Heart left ventricle (tissue), 16 donors: ENCODE data around the gene ZNF491. TPM values are rescaled to one million over a fixed set of nuclear protein-coding genes. Genes with fewer than 3 reads are reported as not detected.

ENCODE experiments used
- ATAC-seq, 4 donors: fragments of 200-7000 bp; cut with Tn5 transposase; one replicate each; pipeline ENCODE4 v1.9.1; 2020 to 2022; ENCODE audit warnings: moderate library complexity in 4 of 4, mild to moderate bottlenecking in 3 of 4, moderate number of reproducible peaks in 1 of 4
- DNase-seq, 5 donors: peaks; one replicate each; pipeline ENCODE4 v3.0.0-alpha.2; 2020
- H3K27ac ChIP-seq, 12 donors: fragments of 200-600 bp; sonication (generic) in 4 of 12; one replicate each; pipeline versions ENCODE4 v1.5.0 to v1.8.0; 2016 to 2022; ENCODE audit warnings: mild to moderate bottlenecking in 2 of 12
- H3K27me3 ChIP-seq, 9 donors: fragments of 200-600 bp; sonication (generic) in 2 of 9; one replicate each; pipeline versions ENCODE4 v1.5.1 to v1.8.0; 2016 to 2022; ENCODE audit warnings: mild to moderate bottlenecking in 3 of 9
- H3K36me3 ChIP-seq, 9 donors: fragments of 200-600 bp; sonication (generic) in 2 of 9; one replicate each; pipeline versions ENCODE4 v1.5.0 to v1.8.0; 2018 to 2022; ENCODE audit warnings: mild to moderate bottlenecking in 2 of 9
- H3K4me1 ChIP-seq, 12 donors: fragments of 200-600 bp; sonication (generic) in 4 of 12; one replicate each; pipeline versions ENCODE4 v1.5.0 to v1.8.0; 2016 to 2022; ENCODE audit warnings: mild to moderate bottlenecking in 3 of 12
- H3K4me3 ChIP-seq, 12 donors: fragments of 200-600 bp; sonication (generic) in 4 of 12; one replicate each; pipeline versions ENCODE4 v1.5.0 to v1.8.0; 2017 to 2022; ENCODE audit warnings: mild to moderate bottlenecking in 9 of 12, moderate library complexity in 4 of 12
- H3K9me3 ChIP-seq, 12 donors: fragments of 200-600 bp; sonication (generic) in 4 of 12; one replicate each; pipeline versions ENCODE4 v1.5.0 to v1.8.0; 2016 to 2022; ENCODE audit warnings: mild to moderate bottlenecking in 1 of 12
- CTCF ChIP-seq, 12 donors: fragments of 200-600 bp; sonication (generic) in 4 of 12; IDR thresholded peaks; one replicate each; pipeline versions ENCODE4 v1.5.0 to v1.8.0; 2018 to 2022; ENCODE audit warnings: antibody characterized with exemption in 12 of 12, mild to moderate bottlenecking in 5 of 12
- POLR2A ChIP-seq, 2 donors: fragments of 450-650 bp; IDR thresholded peaks; one replicate each; pipeline ENCODE4 v1.6.1; 2017; ENCODE audit warnings: antibody characterized with exemption in 2 of 2, mild to moderate bottlenecking in 2 of 2, moderate library complexity in 2 of 2
- WGBS, 4 donors: extraction: QIAGEN DNeasy Blood & Tissue Kit in 2 of 4; methylation state at CpG; one replicate each; pipeline versions ENCODE4 v1.1.5 to v1.1.7; 2013 to 2018; 5-methylcytosine and 5-hydroxymethylcytosine counted together
- intact Hi-C, 10 donors: fragments of 100-400 bp; cut with DNase I; formaldehyde crosslinking; loops; one replicate each; pipeline versions ENCODE4 v1.11.1 to v1.14.2; 2022
- polyA plus RNA-seq, 2 donors: library from polyadenylated mRNA; stranded (reverse); fragments of 200-250 nt; gene quantifications; one replicate each; pipeline ENCODE4 v1.2.3, GENCODE V29; 2013
- total RNA-seq, 9 donors: library from RNA; depleted of rRNA in 2 of 9; stranded (reverse); fragments of >200 nt in 2 of 9; fragmentation: NEBNext Ultra II Directional in 3 of 9; extraction: Animal tissue kit (Norgen Biotek cat#: 25700) in 3 of 9; gene quantifications; one replicate each; pipeline versions ENCODE4 v1.1.0 to v1.2.4, GENCODE V29; 2016 to 2023
- donor health status: ischemic (EF 13 %, LVEDD 7.1; RV severe dilation, severe dysfunction).
- donor health status: healthy with polysubstance abuse.
- donor health status: DM: no; HTN: yes; CAD: no.
- donor health status: DM: no; HTN: no; CAD: no.
- donor health status: ischemic (EF 25% LVEDD 6.9; RV normal size, moderate dysfunction).
- donor health status: ischemic (EF 25% LVEDD 5.7; RV mildly dilated, moderate dysfunction).
- donor health status: healthy.
- donor health status: DM: yes; HTN: yes; CAD: no.
- donor health status: ischemic (EF 35%, LVEDD 5.7; RV mildly dilated, moderate dysfunction).
- donor health status: nonischemic (EF 11% LVEDD 7.7; RV severe dilation, severe dysfunction).
- donor health status: DM: yes; HTN: yes; CAD: no.
- donor health status: PGD.
- donor health status: ischemic (EF 29% LVEDD 5.4; RV normal size, mild dysfunction).
- donor health status: nonischemic (EF 23%, LVEDD 6.1; RV moderate dilation, normal function).

The ZNF491 gene
- total and polyA plus RNA-seq, 11 donors = 0.91 to 3.4 (median 2.5) TPM

- ATAC-seq (no peak), DNase-seq (no peak)
- TF ChIP-seq CTCF (IDR thresholded peaks at IDR 0.05) (no peak), POLR2A (IDR thresholded peaks at IDR 0.05) (no peak)
- no peaks in the 10 kb centered on the region for H3K36me3 ChIP-seq
- no peak overlapping the region for H3K4me3 ChIP-seq
- no peak overlapping the region for H3K27ac ChIP-seq
- H3K27me3 ChIP-seq = peaks cover 0 to 6% (median 0%) of the 10 kb centered on the region in 9 donors
- H3K4me1 ChIP-seq = peaks cover 0 to 18% (median 9%) of the 10 kb centered on the region in 12 donors
- H3K9me3 ChIP-seq = peaks cover 0 to 13% (median 0%) of the 10 kb centered on the region in 12 donors
- 89 to 100% (median 92%) methylated on average over 1 of the region's 1 CpG for WGBS, 4 donors
- intact Hi-C loops = loop anchor here in 2 of 10 donors (10.0 kb wide), 1 partner anchor 69 kb away; no protein-coding TSS in a partner anchor
Measured at GRCh38 chr19:11763611-11764010, 34.7 kb upstream of the ZNF491 start.

GRCh38 chr19:11766597-11767591 lies 31.4 kb upstream of the ZNF491 start, which contains the start of gene ZNF441:
TSS of gene ZNF441 (plus strand) at chr19:11767000. CDS start at chr19:11767194, 194 bp downstream.
- peak in 1 of 12 donors; percentile 6 for TF ChIP-seq CTCF (IDR thresholded peaks at IDR 0.05)
- peak in 1 of 2 donors; percentile 92 for TF ChIP-seq POLR2A (IDR thresholded peaks at IDR 0.05)
- intact Hi-C loops = loop anchor here in 6 of 10 donors (1.0 to 10.0 kb wide), 5 partner anchors 28 to 75 kb away; partner anchors contain the start of gene ZNF823 (in 3 of the 6)
- H3K36me3 ChIP-seq = no peaks in the 10 kb centered on the region
- 0 to 1% (median 0%) methylated on average over 36 to 61 of the region's 61 CpGs for WGBS, 4 donors
- H3K27me3 ChIP-seq = no peaks in the 10 kb centered on the region
- peaks cover 0 to 22% (median 12%) of the 10 kb centered on the region in 12 donors for H3K4me1 ChIP-seq
- peak within 1 kb of the TSS; percentile 67 to 97 (median 93) for H3K27ac ChIP-seq
- DNase-seq = peak; percentile 97 to 98 (median 98)
- peak within 1 kb of the TSS; percentile 58 to 97 (median 86) for H3K4me3 ChIP-seq
- H3K9me3 ChIP-seq = peaks cover 0 to 39% (median 2%) of the 10 kb centered on the region in 12 donors
- peak; percentile 99 to 100 (median 100) for ATAC-seq

GRCh38 chr19:11767633-11768133 lies 30.6 kb upstream of the ZNF491 start:
- TF ChIP-seq CTCF (IDR thresholded peaks at IDR 0.05) = no peak
- TF ChIP-seq POLR2A (IDR thresholded peaks at IDR 0.05) = no peak
- Histone ChIP-seq H3K27ac (peak overlapping the region; percentile 67 to 97 (median 93)), H3K27me3 (no peaks in the 10 kb centered on the region), H3K36me3 (peaks cover 0 to 4% (median 0%) of the 10 kb centered on the region in 9 donors), H3K4me3 (peak overlapping the region; percentile 58 to 97 (median 86)), H3K9me3 (peaks cover 0 to 47% (median 6%) of the 10 kb centered on the region in 12 donors), H3K4me1 (peaks cover 0 to 22% (median 12%) of the 10 kb centered on the region in 12 donors)
- DNase-seq (peak; percentile 10 to 69 (median 30)), ATAC-seq (peak in 2 of 4 donors; percentile 4 to 33)
- intact Hi-C loops = loop anchor here in 6 of 10 donors (1.0 to 10.0 kb wide), 5 partner anchors 28 to 75 kb away; partner anchors contain the start of gene ZNF823 (in 3 of the 6)
- 1 to 2% (median 1%) methylated on average over 20 of the region's 20 CpGs for WGBS, 4 donors
